SU-DHL-6 (cell line): ENCODE results near the gene OPN1MW3.
A peak's percentile ranks its signal among the peaks of the same experiment; 100 is the strongest.

Experiments
- H2AFZ ChIP-seq: fragments of 200-600 bp; sonication (generic); 2 replicates; pipeline ENCODE4 v1.6.1; 2014; ENCODE audit warnings: low read depth, mild to moderate bottlenecking, moderate library complexity, mixed read lengths, antibody characterized with exemption, low read length; ENCODE audit not compliant: severe bottlenecking
- H3F3A ChIP-seq: fragments of 200-600 bp; shearing (Covaris generic); 2 replicates; pipeline ENCODE4 v1.6.0; 2016; ENCODE audit warnings: antibody characterized with exemption, mild to moderate bottlenecking; ENCODE audit not compliant: insufficient read depth
- H3K27ac ChIP-seq: fragments of 200-600 bp; sonication (generic); 2 replicates; pipeline ENCODE4 v1.5.1; 2016; ENCODE audit warnings: low read depth, mild to moderate bottlenecking, low read length, moderate library complexity, mixed read lengths
- H3K27me3 ChIP-seq: fragments of 200-600 bp; sonication (generic), shearing (Covaris generic); 2 replicates; pipeline ENCODE4 v1.6.0; 2014; ENCODE audit warnings: mild to moderate bottlenecking, low read length
- H3K36me3 ChIP-seq: fragments of 200-600 bp; sonication (generic); 2 replicates; pipeline ENCODE4 v1.6.1; 2014; ENCODE audit warnings: mild to moderate bottlenecking, low read length, mixed read lengths
- H3K4me2 ChIP-seq: fragments of 300-600, 200-600 bp; shearing (Covaris generic), sonication (generic); 2 replicates; pipeline ENCODE4 v1.6.0; 2014; ENCODE audit warnings: low read length, low read depth, mild to moderate bottlenecking; ENCODE audit not compliant: poor library complexity, severe bottlenecking
- H3K4me3 ChIP-seq: fragments of 200-600 bp; sonication (generic); 2 replicates; pipeline ENCODE4 v1.5.1; 2014; ENCODE audit warnings: antibody characterized with exemption, low read length, mild to moderate bottlenecking, mixed read lengths; ENCODE audit not compliant: insufficient read depth, poor library complexity, severe bottlenecking
- H3K79me2 ChIP-seq: fragments of 200-600 bp; sonication (generic); 2 replicates; pipeline ENCODE4 v1.6.1; 2014; ENCODE audit warnings: mild to moderate bottlenecking, low read length, moderate library complexity; ENCODE audit not compliant: insufficient read depth
- H3K9ac ChIP-seq: fragments of 200-600 bp; sonication (generic); 2 replicates; pipeline ENCODE4 v1.7.0; 2014; ENCODE audit warnings: mild to moderate bottlenecking, low read length
- H3K9me2 ChIP-seq: fragments of 200-600 bp; sonication (generic); replicated peaks from 2 replicates; pipeline ENCODE4 v1.6.1; 2014; ENCODE audit warnings: low read length; ENCODE audit not compliant: insufficient read depth
- H3K9me3 ChIP-seq: fragments of 200-600 bp; sonication (generic); 2 replicates; pipeline ENCODE4 v1.6.1; 2014; ENCODE audit warnings: low read length, mixed read lengths; ENCODE audit not compliant: insufficient read depth
- H4K20me1 ChIP-seq: fragments of 200-600 bp; sonication (generic); 2 replicates; pipeline ENCODE4 v1.6.1; 2014; ENCODE audit warnings: low read depth, mild to moderate bottlenecking, antibody characterized with exemption, low read length, moderate library complexity, mixed read lengths
- CTCF ChIP-seq: fragments of 200-600 bp; sonication (generic); IDR thresholded peaks from one replicate; pipeline ENCODE4 v1.5.1; 2017; ENCODE audit warnings: antibody characterized with exemption, mild to moderate bottlenecking, low read length, moderate library complexity; ENCODE audit not compliant: insufficient read depth, poor library complexity, severe bottlenecking
- EZH2phosphoT487 ChIP-seq: fragments of 200-600 bp; sonication (generic), shearing (Covaris generic); conservative IDR thresholded peaks from 2 replicates; pipeline ENCODE4 v1.6.1; 2018; ENCODE audit warnings: mild to moderate bottlenecking, antibody characterized with exemption, low read length, moderate library complexity, mixed read lengths

Gene OPN1MW3

GRCh38 chrX:154315416-154315815 is 58.0 kb downstream of the OPN1MW3 start:
- Histone ChIP-seq H3K36me3 (no peaks in the 10 kb centered on the region), H3K9ac (no peak overlapping the region), H3K4me3 (no peak overlapping the region), H3F3A (no peaks in the 10 kb centered on the region), H3K27me3 (no peaks in the 10 kb centered on the region), H3K79me2 (no peaks in the 10 kb centered on the region), H2AFZ (no peak overlapping the region), H3K27ac (no peak overlapping the region), H4K20me1 (no peaks in the 10 kb centered on the region), H3K9me2 (no peaks in the 10 kb centered on the region), H3K4me2 (no peak overlapping the region), H3K9me3 (no peaks in the 10 kb centered on the region)
- no peak for TF ChIP-seq EZH2phosphoT487
- no peak for TF ChIP-seq CTCF

GRCh38 chrX:154317391-154317995 is 60.1 kb downstream of the OPN1MW3 start:
- Histone ChIP-seq H3K27me3 (no peaks in the 10 kb centered on the region), H2AFZ (no peak overlapping the region), H3K79me2 (no peaks in the 10 kb centered on the region), H3K4me3 (no peak overlapping the region), H3K9me2 (no peaks in the 10 kb centered on the region), H3K36me3 (no peaks in the 10 kb centered on the region), H3K9me3 (no peaks in the 10 kb centered on the region), H3F3A (no peaks in the 10 kb centered on the region; the same call in 1 of the 2 replicates), H3K4me2 (no peak overlapping the region), H3K9ac (no peak overlapping the region), H3K27ac (no peak overlapping the region), H4K20me1 (no peaks in the 10 kb centered on the region)
- TF ChIP-seq EZH2phosphoT487 (no peak), CTCF (peak; percentile 20)

- no peaks in the 10 kb centered on the region for H3K27me3 ChIP-seq
- no peak overlapping the region for H3K27ac ChIP-seq
- H3F3A ChIP-seq = peaks cover 7% of the 10 kb centered on the region; the same call in 1 of the 2 replicates
- no peaks in the 10 kb centered on the region for H3K79me2 ChIP-seq
- no peak overlapping the region; the same call in 1 of the 2 replicates for H3K9ac ChIP-seq
- H3K4me3 ChIP-seq = no peak overlapping the region
- H3K36me3 ChIP-seq = no peaks in the 10 kb centered on the region
- no peak overlapping the region for H2AFZ ChIP-seq
- H3K9me3 ChIP-seq = no peaks in the 10 kb centered on the region
- TF ChIP-seq CTCF (no peak), EZH2phosphoT487 (no peak)
- no peaks in the 10 kb centered on the region for H4K20me1 ChIP-seq
- no peaks in the 10 kb centered on the region for H3K9me2 ChIP-seq
- peak overlapping the region; percentile 34 for H3K4me2 ChIP-seq
Observed at GRCh38 chrX:154320406-154320805, 63.0 kb downstream of the OPN1MW3 start.
